Loucy (cell line): ENCODE data around the gene GHRHR.

ENCODE experiments used
- EZH2phosphoT487 ChIP-seq: fragments of 200-600 bp; IDR thresholded peaks from 2 replicates; pipeline ENCODE4 v1.6.1; 2018; ENCODE audit warnings: antibody characterized with exemption, mild to moderate bottlenecking, moderate library complexity, borderline replicate concordance
- TF ChIP-seq, protein P1 (sequence below): fragments of 200-600 bp; sonication (generic); conservative IDR thresholded peaks from 2 replicates; pipeline ENCODE4 v1.5.1; 2014; ENCODE audit warnings: mild to moderate bottlenecking, antibody characterized with exemption, low read length

- TF ChIP-seq, protein P1, sequence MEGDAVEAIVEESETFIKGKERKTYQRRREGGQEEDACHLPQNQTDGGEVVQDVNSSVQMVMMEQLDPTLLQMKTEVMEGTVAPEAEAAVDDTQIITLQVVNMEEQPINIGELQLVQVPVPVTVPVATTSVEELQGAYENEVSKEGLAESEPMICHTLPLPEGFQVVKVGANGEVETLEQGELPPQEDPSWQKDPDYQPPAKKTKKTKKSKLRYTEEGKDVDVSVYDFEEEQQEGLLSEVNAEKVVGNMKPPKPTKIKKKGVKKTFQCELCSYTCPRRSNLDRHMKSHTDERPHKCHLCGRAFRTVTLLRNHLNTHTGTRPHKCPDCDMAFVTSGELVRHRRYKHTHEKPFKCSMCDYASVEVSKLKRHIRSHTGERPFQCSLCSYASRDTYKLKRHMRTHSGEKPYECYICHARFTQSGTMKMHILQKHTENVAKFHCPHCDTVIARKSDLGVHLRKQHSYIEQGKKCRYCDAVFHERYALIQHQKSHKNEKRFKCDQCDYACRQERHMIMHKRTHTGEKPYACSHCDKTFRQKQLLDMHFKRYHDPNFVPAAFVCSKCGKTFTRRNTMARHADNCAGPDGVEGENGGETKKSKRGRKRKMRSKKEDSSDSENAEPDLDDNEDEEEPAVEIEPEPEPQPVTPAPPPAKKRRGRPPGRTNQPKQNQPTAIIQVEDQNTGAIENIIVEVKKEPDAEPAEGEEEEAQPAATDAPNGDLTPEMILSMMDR: no peak
- TF ChIP-seq EZH2phosphoT487: no peak
Observed at GRCh38 chr7:31022117-31022516, 58.4 kb downstream of the GHRHR start.
